D721Med (cell line): ENCODE measurements around the gene DNAJC25.
A peak's percentile ranks its signal among the peaks of the same experiment; 100 is the strongest.
"Not testable (repeated sequence)": the region's sequence is repeated elsewhere in the genome, so short reads cannot be mapped to it uniquely, and the experiment has no call there.

ENCODE experiments used
- DNase-seq: peaks from one replicate; pipeline ENCODE4 v3.0.0; 2011; ENCODE audit warnings: low spot score; ENCODE audit not compliant: insufficient read length
- FAIRE-seq: peaks from 2 replicates; lab custom pipeline; 2011; peaks lifted over from hg19 to GRCh38; lab: Jason Lieb, UNC
- CTCF ChIP-seq: IDR thresholded peaks from 2 replicates; pipeline ENCODE4 v1.5.1; 2012; ENCODE audit warnings: mild to moderate bottlenecking, control low read depth; ENCODE audit not compliant: insufficient read depth; ENCODE audit errors: missing control alignments

Gene DNAJC25

GRCh38 chr9:111610149-111610548 is 21.0 kb upstream of the DNAJC25 start:
- TF ChIP-seq CTCF: no peak
- DNase-seq (no peak), FAIRE-seq (no peak)

GRCh38 chr9:111610845-111611244 is 20.3 kb upstream of the DNAJC25 start:
- no peak for TF ChIP-seq CTCF
- no peak for DNase-seq
- no peak for FAIRE-seq

- no peak for TF ChIP-seq CTCF
- no peak for FAIRE-seq
- DNase-seq: no peak
Observed at GRCh38 chr9:111613436-111614040, 17.6 kb upstream of the DNAJC25 start.

- DNase-seq (no peak), FAIRE-seq (no peak)
- no peak for TF ChIP-seq CTCF
Observed at GRCh38 chr9:111615928-111616327, 15.2 kb upstream of the DNAJC25 start.

GRCh38 chr9:111617349-111617748 is 13.8 kb upstream of the DNAJC25 start:
- DNase-seq, FAIRE-seq: not testable (repeated sequence)

- DNase-seq: no peak
- FAIRE-seq: no peak
- peak; percentile 44 for TF ChIP-seq CTCF
Observed at GRCh38 chr9:111621895-111622480, 9.1 kb upstream of the DNAJC25 start.

GRCh38 chr9:111622626-111623025 is 8.5 kb upstream of the DNAJC25 start:
- no peak for DNase-seq
- no peak for FAIRE-seq
- no peak for TF ChIP-seq CTCF
